HL-60 (cell line): ENCODE measurements around the gene EIF4A2.

Source experiments
- CTCF ChIP-seq: IDR thresholded peaks from one replicate; pipeline ENCODE4 v1.5.1; 2011; ENCODE audit warnings: low read length, control low read depth, inconsistent platforms; ENCODE audit not compliant: insufficient read depth
- POLR2AphosphoS5 ChIP-seq: IDR thresholded peaks from 2 replicates; pipeline ENCODE4 v1.6.1; 2012; ENCODE audit warnings: low read depth

- no peak for TF ChIP-seq POLR2AphosphoS5
- TF ChIP-seq CTCF: no peak
Measured at GRCh38 chr3:186818956-186819355, 35.6 kb downstream of the EIF4A2 start.
